ENCODE data around the gene NF2.

NF2 gene

GRCh38 chr22:29719899-29720645, 116.6 kb downstream of the NF2 start, which contains the start of gene CABP7:
CABP7 (plus strand) TSS chr22:29720003; CDS start chr22:29720425, 422 bp downstream.
- H3K27ac ChIP-seq, result peak within 1 kb of the TSS; percentile 27; the same call in 1 of the 2 replicates
- no peak for TF ChIP-seq CTCF (conservative IDR thresholded peaks at IDR 0.05)

- TF ChIP-seq CTCF (conservative IDR thresholded peaks at IDR 0.05), result peak; percentile 12; the same call in 1 of the 2 replicates
These were observed 117.4 kb downstream of the NF2 start for GRCh38 chr22:29720811-29721323.

GRCh38 chr22:29722151-29722550, 118.7 kb downstream of the NF2 start:
- no peak overlapping the region for H3K27ac ChIP-seq
- TF ChIP-seq CTCF (conservative IDR thresholded peaks at IDR 0.05), result no peak

More at GRCh38 chr22:29720811-29721323, 117.4 kb downstream of the NF2 start:
- peak overlapping the region; percentile 27; the same call in 1 of the 2 replicates for H3K27ac ChIP-seq

- no peak overlapping the region for H3K27ac ChIP-seq
- TF ChIP-seq CTCF (conservative IDR thresholded peaks at IDR 0.05), result no peak
These were observed 119.2 kb downstream of the NF2 start for GRCh38 chr22:29722587-29722986.

GRCh38 chr22:29723766-29724165, 120.3 kb downstream of the NF2 start:
- no peak for TF ChIP-seq CTCF (conservative IDR thresholded peaks at IDR 0.05)
- no peak overlapping the region for H3K27ac ChIP-seq

GRCh38 chr22:29724843-29725242, 121.4 kb downstream of the NF2 start:
- TF ChIP-seq CTCF (conservative IDR thresholded peaks at IDR 0.05), result no peak
- no peak overlapping the region for H3K27ac ChIP-seq

- no peak overlapping the region for H3K27ac ChIP-seq
- TF ChIP-seq CTCF (conservative IDR thresholded peaks at IDR 0.05), result no peak
These were observed 122.7 kb downstream of the NF2 start for GRCh38 chr22:29726106-29726505.

Measured in VCaP (cell line).